Effector memory CD4-positive, alpha-beta T cell (primary cell): ENCODE measurements around the gene ISLR.

Source experiments
- DNase-seq, 3 donors: peaks; one replicate each; pipeline ENCODE4 v3.0.0-alpha.2; 2020
- H3K27ac ChIP-seq: 2 replicates; pipeline ENCODE4 v1.7.0; 2013; ENCODE audit warnings: mild to moderate bottlenecking, low read length, moderate library complexity; ENCODE audit not compliant: insufficient read depth, poor library complexity, severe bottlenecking
- H3K27me3 ChIP-seq: replicated peaks from 2 replicates; pipeline ENCODE4 v1.7.0; 2013; ENCODE audit warnings: mild to moderate bottlenecking, low read length; ENCODE audit not compliant: insufficient read depth, control insufficient read depth, poor library complexity, severe bottlenecking
- H3K36me3 ChIP-seq: 2 replicates; pipeline ENCODE4 v1.7.0; 2013; ENCODE audit warnings: mild to moderate bottlenecking, low read length, moderate library complexity; ENCODE audit not compliant: control insufficient read depth, insufficient read depth
- H3K4me1 ChIP-seq: 2 replicates; pipeline ENCODE4 v1.7.0; 2013; ENCODE audit warnings: low read length, mild to moderate bottlenecking; ENCODE audit not compliant: control insufficient read depth, insufficient read depth, poor library complexity, severe bottlenecking
- H3K4me3 ChIP-seq: 2 replicates; pipeline ENCODE4 v1.7.0; 2013; ENCODE audit warnings: low read length, low read depth, mild to moderate bottlenecking; ENCODE audit not compliant: insufficient read depth, poor library complexity, severe bottlenecking
- H3K9me3 ChIP-seq: 2 replicates; pipeline ENCODE4 v1.7.0; 2013; ENCODE audit warnings: mild to moderate bottlenecking, low read length, moderate library complexity; ENCODE audit not compliant: control insufficient read depth

ISLR gene

GRCh38 chr15:74212494-74212893 lies 39.0 kb downstream of the ISLR start:
- DNase-seq, result no peak
- Histone ChIP-seq H3K4me3 (no peak overlapping the region), H3K9me3 (no peaks in the 10 kb centered on the region), H3K27me3 (no peaks in the 10 kb centered on the region), H3K4me1 (no peaks in the 10 kb centered on the region), H3K36me3 (no peaks in the 10 kb centered on the region), H3K27ac (no peak overlapping the region)

DNA sequence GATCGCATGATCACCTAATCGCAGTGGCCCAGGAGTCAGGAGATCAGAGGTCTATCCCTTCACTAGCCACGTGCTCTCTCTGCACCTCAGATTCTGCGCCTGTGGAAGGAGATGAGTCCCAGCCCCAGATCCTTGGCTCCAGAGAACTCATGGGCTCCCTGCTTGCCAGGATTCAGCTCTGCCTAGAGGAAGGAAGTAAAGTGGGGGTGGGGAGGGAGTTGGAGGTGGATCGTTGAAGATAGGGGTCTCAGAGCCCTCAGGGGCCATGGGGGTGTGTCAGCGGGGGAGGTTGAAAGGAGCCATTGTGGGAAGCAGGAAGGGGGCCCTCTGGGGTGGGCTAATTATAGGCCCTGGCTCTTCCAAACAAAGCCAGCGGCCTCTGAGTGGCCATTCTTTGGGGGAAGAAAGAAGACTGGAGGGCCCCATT lies 40.4 kb downstream of the ISLR start:
- Histone ChIP-seq H3K4me3 (no peak overlapping the region), H3K36me3 (no peaks in the 10 kb centered on the region), H3K27me3 (no peaks in the 10 kb centered on the region), H3K9me3 (no peaks in the 10 kb centered on the region), H3K27ac (no peak overlapping the region), H3K4me1 (no peaks in the 10 kb centered on the region)
- no peak for DNase-seq

GRCh38 chr15:74214324-74215021 lies 41.0 kb downstream of the ISLR start:
- no peak overlapping the region for H3K27ac ChIP-seq
- H3K4me1 ChIP-seq, result no peaks in the 10 kb centered on the region
- no peaks in the 10 kb centered on the region for H3K9me3 ChIP-seq
- no peak overlapping the region for H3K4me3 ChIP-seq
- no peak for DNase-seq
- H3K36me3 ChIP-seq, result no peaks in the 10 kb centered on the region
- no peaks in the 10 kb centered on the region for H3K27me3 ChIP-seq

DNA sequence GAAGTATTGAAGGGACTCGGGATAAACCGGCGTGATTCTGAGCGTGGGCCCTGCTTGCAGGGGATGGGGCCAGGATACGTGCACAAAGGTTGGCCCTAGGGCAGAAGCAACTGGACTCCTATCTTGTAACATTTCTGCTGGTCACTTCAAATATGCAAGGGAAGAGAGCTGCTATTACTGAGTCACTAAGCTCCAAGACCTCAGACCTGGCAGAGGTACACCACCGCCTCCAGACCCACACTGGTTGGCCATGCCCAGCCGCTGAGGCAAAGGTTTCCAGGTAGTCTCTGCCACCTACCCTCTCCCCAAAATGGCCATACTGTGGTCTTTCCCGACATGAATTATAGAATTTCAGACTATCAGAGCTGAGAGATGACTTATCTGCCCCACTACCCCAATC lies 42.4 kb downstream of the ISLR start:
- no peaks in the 10 kb centered on the region for H3K9me3 ChIP-seq
- no peak for DNase-seq
- H3K36me3 ChIP-seq, result no peaks in the 10 kb centered on the region
- no peak overlapping the region for H3K4me3 ChIP-seq
- no peak overlapping the region for H3K27ac ChIP-seq
- H3K4me1 ChIP-seq, result no peaks in the 10 kb centered on the region
- H3K27me3 ChIP-seq, result no peaks in the 10 kb centered on the region

- H3K27ac ChIP-seq, result no peak overlapping the region
- H3K4me3 ChIP-seq, result no peak overlapping the region
- no peaks in the 10 kb centered on the region for H3K27me3 ChIP-seq
- no peaks in the 10 kb centered on the region for H3K36me3 ChIP-seq
- DNase-seq, result no peak
- H3K4me1 ChIP-seq, result no peaks in the 10 kb centered on the region
- H3K9me3 ChIP-seq, result no peaks in the 10 kb centered on the region
Observed at GRCh38 chr15:74216949-74217348, 43.4 kb downstream of the ISLR start.

- Histone ChIP-seq H3K4me3 (no peak overlapping the region), H3K27me3 (no peaks in the 10 kb centered on the region)
Observed at GRCh38 chr15:74217907-74218885, 44.7 kb downstream of the ISLR start.

DNA sequence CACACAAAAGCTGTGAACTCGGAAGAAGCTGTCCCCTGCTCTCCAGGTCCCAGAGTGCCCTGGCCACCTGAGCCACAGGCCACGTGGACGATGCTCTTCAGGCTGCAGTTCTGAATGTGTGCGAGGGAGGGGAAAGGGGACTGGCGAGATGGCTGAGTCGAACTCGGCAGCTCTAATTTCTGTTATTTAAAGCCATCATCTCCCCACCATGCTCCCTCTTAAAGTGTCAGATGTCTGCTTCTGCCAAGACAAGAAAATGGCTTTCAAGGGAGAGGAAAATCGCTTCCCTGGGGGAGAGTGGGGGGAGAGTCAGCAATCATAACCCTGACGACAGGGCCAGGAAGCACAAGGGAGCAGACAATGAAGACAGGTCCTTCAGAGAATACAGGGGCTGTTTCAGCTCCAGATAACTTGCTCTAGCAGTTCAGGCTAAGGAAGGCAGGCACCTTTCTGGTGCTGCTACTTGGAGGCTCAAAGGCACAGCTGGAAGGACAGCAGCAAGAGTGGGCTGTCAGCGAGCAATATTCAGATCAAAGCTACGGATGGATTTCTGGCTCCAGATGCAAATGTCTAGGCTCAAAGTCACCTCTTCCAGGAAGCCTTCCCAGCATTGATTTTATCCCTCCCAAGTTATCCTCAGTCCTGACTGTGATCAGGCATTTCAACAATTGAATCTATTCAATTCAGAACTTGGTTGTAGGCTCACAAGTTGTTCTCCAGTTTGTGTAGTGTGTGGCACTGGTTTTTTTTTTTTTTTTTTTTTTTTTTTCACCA lies 47.2 kb downstream of the ISLR start:
- H3K36me3 ChIP-seq, result no peaks in the 10 kb centered on the region
- no peak overlapping the region for H3K27ac ChIP-seq
- H3K4me1 ChIP-seq, result no peaks in the 10 kb centered on the region
- H3K4me3 ChIP-seq, result no peak overlapping the region
- no peaks in the 10 kb centered on the region for H3K27me3 ChIP-seq
- DNase-seq, result no peak
- no peaks in the 10 kb centered on the region for H3K9me3 ChIP-seq

More at GRCh38 chr15:74217907-74218885, 44.7 kb downstream of the ISLR start:
- Histone ChIP-seq H3K9me3 (no peaks in the 10 kb centered on the region), H3K36me3 (no peaks in the 10 kb centered on the region), H3K4me1 (no peaks in the 10 kb centered on the region), H3K27ac (no peak overlapping the region)
- no peak for DNase-seq

DNA sequence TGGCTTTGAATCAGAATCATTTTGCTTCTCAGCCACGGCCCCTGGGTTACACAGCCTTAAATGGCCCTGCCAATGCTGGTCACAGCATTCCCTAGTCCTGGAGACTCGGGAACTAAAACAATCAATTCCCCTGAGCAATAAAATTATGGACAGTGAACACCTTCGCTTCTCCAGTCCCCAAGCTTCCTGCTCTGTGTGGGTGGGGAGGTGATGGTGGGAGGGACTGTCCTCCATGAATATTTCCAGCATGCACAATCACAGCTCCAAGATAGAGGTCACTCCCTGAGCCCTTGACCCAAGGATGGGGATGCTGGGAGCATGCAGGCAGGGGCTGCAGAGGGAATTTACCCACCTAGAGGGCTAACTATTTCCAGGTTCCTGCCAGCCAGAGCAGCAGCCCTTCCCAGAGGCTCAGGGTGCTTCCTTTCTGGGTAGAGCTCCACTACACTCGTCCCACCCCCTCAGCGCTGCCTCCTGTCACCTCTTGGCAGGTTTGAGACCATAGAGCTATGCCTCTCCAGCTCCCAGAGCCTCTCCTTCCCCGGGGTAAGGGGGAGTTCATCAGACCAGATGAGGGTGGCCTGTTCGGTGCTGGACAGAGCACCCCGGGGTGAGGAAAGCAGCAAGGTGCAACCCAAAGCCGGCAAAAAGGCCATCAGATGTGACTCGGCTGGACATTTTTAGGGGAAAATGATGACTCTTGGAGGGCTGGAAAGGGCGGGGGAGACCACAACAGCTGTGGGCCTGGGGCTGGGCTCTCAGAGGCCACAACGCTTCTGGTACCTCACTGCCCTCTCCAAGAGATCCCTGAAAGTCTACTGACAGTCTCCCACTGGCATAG lies 48.1 kb downstream of the ISLR start:
- H3K9me3 ChIP-seq, result no peaks in the 10 kb centered on the region
- H3K4me3 ChIP-seq, result no peak overlapping the region
- no peaks in the 10 kb centered on the region for H3K27me3 ChIP-seq
- DNase-seq, result no peak
- H3K36me3 ChIP-seq, result no peaks in the 10 kb centered on the region
- no peak overlapping the region for H3K27ac ChIP-seq
- no peaks in the 10 kb centered on the region for H3K4me1 ChIP-seq
